Keratinocyte (primary cell): ENCODE results near the gene MPPED1. TPM values are rescaled to one million over a fixed set of nuclear protein-coding genes. Genes with fewer than 3 reads are reported as not detected.

Experiments used
- DNase-seq: peaks from one replicate; pipeline ENCODE4 v3.0.0-alpha.2; 2011; ENCODE audit warnings: low read depth, missing footprints, low spot score
- FAIRE-seq: peaks from 2 replicates; lab custom pipeline; 2011; peaks lifted over from hg19 to GRCh38; lab: Jason Lieb, UNC
- H2AFZ ChIP-seq: 2 replicates; pipeline ENCODE4 v1.6.0; 2012; ENCODE audit warnings: low read length, control low read depth, inconsistent platforms; ENCODE audit not compliant: control insufficient read depth
- H3K27ac ChIP-seq: 2 replicates; pipeline ENCODE4 v1.5.1; 2011; ENCODE audit warnings: low read length; ENCODE audit not compliant: control insufficient read depth, insufficient read depth
- H3K27me3 ChIP-seq: 3 replicates; pipeline ENCODE4 v1.6.0; 2011; ENCODE audit warnings: low read length; ENCODE audit not compliant: control insufficient read depth, insufficient read depth; ENCODE audit errors: extremely low read depth
- H3K36me3 ChIP-seq, 2 experiments: 2 replicates in 1 of 2; 3 replicates in 1 of 2; pipeline ENCODE4 v1.5.1; 2011; ENCODE audit warnings: low read length in 2 of 2, mild to moderate bottlenecking in 1 of 2; ENCODE audit not compliant: control insufficient read depth in 2 of 2, insufficient read depth in 2 of 2; ENCODE audit errors: extremely low read depth in 1 of 2
- H3K4me1 ChIP-seq: 3 replicates; pipeline ENCODE4 v1.5.1; 2011; ENCODE audit warnings: low read length; ENCODE audit not compliant: control insufficient read depth, insufficient read depth; ENCODE audit errors: extremely low read depth
- H3K4me2 ChIP-seq: 3 replicates; pipeline ENCODE4 v1.6.0; 2011; ENCODE audit warnings: low read depth, low read length; ENCODE audit not compliant: control insufficient read depth, insufficient read depth; ENCODE audit errors: extremely low read depth
- H3K4me3 ChIP-seq, 3 experiments: fragments of 200-600 bp in 1 of 3; sonication (generic) in 1 of 3; 2 replicates in 2 of 3; 3 replicates in 1 of 3; pipeline ENCODE4 v1.5.1; 2011 to 2016; ENCODE audit warnings: low read length in 3 of 3, mild to moderate bottlenecking in 3 of 3, control low read depth in 2 of 3, inconsistent platforms in 1 of 3, low read depth in 1 of 3, mixed read lengths in 1 of 3, mixed run types in 1 of 3, moderate library complexity in 1 of 3; ENCODE audit not compliant: control insufficient read depth in 2 of 3, insufficient read depth in 2 of 3; ENCODE audit errors: extremely low read depth in 1 of 3
- H3K79me2 ChIP-seq: 2 replicates; pipeline ENCODE4 v1.6.0; 2012; ENCODE audit warnings: low read length; ENCODE audit not compliant: control insufficient read depth, insufficient read depth
- H3K9ac ChIP-seq: 3 replicates; pipeline ENCODE4 v1.6.0; 2011; ENCODE audit warnings: low read length; ENCODE audit not compliant: control insufficient read depth, insufficient read depth; ENCODE audit errors: extremely low read depth
- H3K9me1 ChIP-seq: 3 replicates; pipeline ENCODE4 v1.6.0; 2011; ENCODE audit warnings: low read length; ENCODE audit not compliant: control insufficient read depth, insufficient read depth; ENCODE audit errors: extremely low read depth
- H3K9me3 ChIP-seq: 2 replicates; pipeline ENCODE4 v1.5.1; 2012; ENCODE audit warnings: low read depth, low read length; ENCODE audit not compliant: control insufficient read depth
- H4K20me1 ChIP-seq: 3 replicates; pipeline ENCODE4 v1.6.0; 2011; ENCODE audit warnings: low read length; ENCODE audit not compliant: control insufficient read depth, insufficient read depth; ENCODE audit errors: extremely low read depth
- CTCF ChIP-seq, 3 experiments: IDR thresholded peaks in 1 of 3; conservative IDR thresholded peaks in 1 of 3; optimal IDR thresholded peaks in 1 of 3; 2 replicates in 2 of 3; 3 replicates in 1 of 3; pipeline versions ENCODE3 to v1.5.1; 2011; ENCODE audit warnings: low read length in 3 of 3, mild to moderate bottlenecking in 3 of 3, moderate library complexity in 2 of 3, control low read depth in 1 of 3, inconsistent platforms in 1 of 3; ENCODE audit not compliant: insufficient read depth in 2 of 3; ENCODE audit errors: extremely low read depth in 1 of 3
- EZH2 ChIP-seq: IDR thresholded peaks from one replicate; pipeline ENCODE4 v1.6.1; 2012; ENCODE audit warnings: inconsistent platforms, mild to moderate bottlenecking, low read length, moderate library complexity
- dilution Hi-C: fragments of 300-500 bp; cut with MboI; formaldehyde crosslinking; loops from one replicate; pipeline ENCODE4 v1.7.0; 2020; ENCODE audit warnings: low sequenced_read_pairs; ENCODE audit not compliant: extremely low pct_ligation_motif_present
- polyA plus RNA-seq, 5 experiments: library from polyadenylated mRNA; depleted of rRNA in 3 of 5; stranded (reverse) in 3 of 5; stranded (forward) in 1 of 5; unstranded in 1 of 5; fragments of >200 nt; gene quantifications; 1 replicate in 1 of 5; 2 replicates in 3 of 5; 3 replicates in 1 of 5; pipeline versions ENCODE4 v1.2.1 to v1.2.3, GENCODE V29; 2011 to 2012; ENCODE audit warnings: missing spikeins in 2 of 5, low read depth in 1 of 5, low replicate concordance in 1 of 5

Gene MPPED1
- polyA plus RNA-seq, 1 donor (not counting 4 experiments of a cell fraction or from before 2014, with no cell fraction given): not detected

GRCh38 chr22:43392385-43392989 lies 19.3 kb upstream of the MPPED1 start:
- TF ChIP-seq EZH2 (no peak), CTCF (optimal IDR thresholded peaks at IDR 0.05 in 1 of 3, IDR thresholded peaks at IDR 0.05 in 1 of 3, conservative IDR thresholded peaks at IDR 0.05 in 1 of 3; ENCODE audit: extremely low read depth in 1 of 3, insufficient read depth in 2 of 3, low read length in 3 of 3) (no peak)
- H3K9me3 ChIP-seq: no peaks in the 10 kb centered on the region
- FAIRE-seq: no peak
- no peak for DNase-seq
- H3K9me1 ChIP-seq: no peaks in the 10 kb centered on the region
- H3K79me2 ChIP-seq: no peaks in the 10 kb centered on the region
- H3K9ac ChIP-seq: no peak overlapping the region
- H4K20me1 ChIP-seq: no peaks in the 10 kb centered on the region
- H3K4me1 ChIP-seq: no peaks in the 10 kb centered on the region
- no peak overlapping the region for H3K4me3 ChIP-seq
- no peak overlapping the region for H3K4me2 ChIP-seq
- no peak overlapping the region for H2AFZ ChIP-seq
- no peaks in the 10 kb centered on the region for H3K36me3 ChIP-seq
- H3K27ac ChIP-seq: no peak overlapping the region
- H3K27me3 ChIP-seq: peaks cover 28% of the 10 kb centered on the region
- dilution Hi-C loops: no loop called here

- Histone ChIP-seq H3K9me3 (no peaks in the 10 kb centered on the region), H2AFZ (no peak overlapping the region), H3K4me3 (no peak overlapping the region), H3K4me2 (no peak overlapping the region), H3K9ac (no peak overlapping the region), H3K36me3 (no peaks in the 10 kb centered on the region), H3K79me2 (no peaks in the 10 kb centered on the region), H3K27ac (no peak overlapping the region), H3K4me1 (no peaks in the 10 kb centered on the region), H3K27me3 (peaks cover 30% of the 10 kb centered on the region), H3K9me1 (no peaks in the 10 kb centered on the region), H4K20me1 (no peaks in the 10 kb centered on the region)
- TF ChIP-seq EZH2: no peak
- TF ChIP-seq CTCF (optimal IDR thresholded peaks at IDR 0.05 in 1 of 3, IDR thresholded peaks at IDR 0.05 in 1 of 3, conservative IDR thresholded peaks at IDR 0.05 in 1 of 3; ENCODE audit: extremely low read depth in 1 of 3, insufficient read depth in 2 of 3, low read length in 3 of 3): no peak
- dilution Hi-C loops: no loop called here
- DNase-seq (no peak), FAIRE-seq (no peak)
Measured at GRCh38 chr22:43393132-43393843, 18.5 kb upstream of the MPPED1 start.
